GM18858 (cell line): ENCODE measurements around the gene SH3GL1.
"Not testable (repeated sequence)": the region's sequence is repeated elsewhere in the genome, so short reads cannot be mapped to it uniquely, and the experiment has no call there.

ENCODE experiments used
- ATAC-seq: cut with Tn5 transposase; IDR thresholded peaks from one replicate; pipeline ENCODE4 v1.9.1; 2021; ENCODE audit not compliant: unreplicated experiment

SH3GL1 gene

DNA sequence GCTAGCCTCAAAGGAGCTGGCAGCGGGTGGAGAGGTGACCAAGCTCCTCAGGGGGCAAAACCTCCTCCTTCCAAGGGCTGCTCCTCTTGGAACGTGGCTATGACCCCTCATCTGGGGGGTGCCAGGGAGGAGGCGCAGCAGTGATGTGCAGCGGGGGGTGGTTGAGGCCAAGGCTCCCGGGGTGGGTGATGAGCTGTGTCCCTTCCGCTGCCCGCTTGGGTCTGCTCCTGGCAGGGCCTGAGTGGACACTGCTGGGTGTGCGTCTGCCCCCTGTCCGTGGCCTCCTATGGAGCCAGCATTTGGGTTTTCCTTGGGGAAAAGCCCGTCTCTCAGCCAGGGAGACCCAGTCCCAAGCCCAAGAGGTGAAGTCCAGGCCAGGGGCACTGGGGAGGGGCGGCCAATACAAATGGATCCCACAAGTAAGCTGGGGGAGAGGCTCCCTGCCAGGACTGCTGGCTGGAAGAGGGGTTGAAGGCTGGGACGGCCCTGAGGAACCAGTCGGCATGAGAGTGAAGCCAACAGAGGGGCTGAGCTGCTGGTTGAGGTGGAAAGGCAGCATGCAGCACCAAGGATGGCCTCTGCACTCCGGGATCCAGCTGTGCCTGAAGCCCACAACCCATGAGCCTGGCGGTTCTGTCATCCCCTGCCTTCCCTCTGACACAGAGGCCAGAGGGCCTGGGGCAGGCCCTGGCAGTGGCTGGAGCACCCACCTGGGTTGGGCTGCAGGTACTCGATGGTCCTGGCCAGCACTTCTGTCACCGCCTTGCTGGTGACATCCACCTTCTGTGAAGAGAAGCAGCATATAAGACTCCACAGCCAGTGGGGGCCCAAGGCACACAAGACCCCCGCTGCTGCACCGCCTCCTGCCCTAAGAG is 34.3 kb downstream of the SH3GL1 start:
- ATAC-seq = no peak

DNA sequence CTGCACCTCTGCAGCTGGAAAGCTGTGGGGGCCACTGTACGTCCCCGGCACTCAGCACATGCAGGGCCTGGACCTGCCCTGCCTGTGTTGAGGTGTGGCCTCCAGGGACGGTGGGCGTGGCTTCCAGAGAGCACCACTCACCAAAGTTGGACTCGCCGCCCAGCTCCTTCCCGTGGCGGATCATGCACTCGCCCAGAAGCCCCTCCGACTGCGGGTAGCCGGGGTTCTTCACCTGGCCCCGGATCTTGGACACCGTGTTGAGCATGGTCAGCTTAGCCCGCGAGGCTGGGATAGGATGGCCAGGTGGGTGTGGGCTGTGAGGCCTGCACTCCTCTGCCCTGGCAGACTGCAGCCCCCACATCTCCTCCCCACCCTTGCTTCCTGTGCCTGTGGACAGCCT is 35.0 kb downstream of the SH3GL1 start:
- ATAC-seq = no peak

DNA sequence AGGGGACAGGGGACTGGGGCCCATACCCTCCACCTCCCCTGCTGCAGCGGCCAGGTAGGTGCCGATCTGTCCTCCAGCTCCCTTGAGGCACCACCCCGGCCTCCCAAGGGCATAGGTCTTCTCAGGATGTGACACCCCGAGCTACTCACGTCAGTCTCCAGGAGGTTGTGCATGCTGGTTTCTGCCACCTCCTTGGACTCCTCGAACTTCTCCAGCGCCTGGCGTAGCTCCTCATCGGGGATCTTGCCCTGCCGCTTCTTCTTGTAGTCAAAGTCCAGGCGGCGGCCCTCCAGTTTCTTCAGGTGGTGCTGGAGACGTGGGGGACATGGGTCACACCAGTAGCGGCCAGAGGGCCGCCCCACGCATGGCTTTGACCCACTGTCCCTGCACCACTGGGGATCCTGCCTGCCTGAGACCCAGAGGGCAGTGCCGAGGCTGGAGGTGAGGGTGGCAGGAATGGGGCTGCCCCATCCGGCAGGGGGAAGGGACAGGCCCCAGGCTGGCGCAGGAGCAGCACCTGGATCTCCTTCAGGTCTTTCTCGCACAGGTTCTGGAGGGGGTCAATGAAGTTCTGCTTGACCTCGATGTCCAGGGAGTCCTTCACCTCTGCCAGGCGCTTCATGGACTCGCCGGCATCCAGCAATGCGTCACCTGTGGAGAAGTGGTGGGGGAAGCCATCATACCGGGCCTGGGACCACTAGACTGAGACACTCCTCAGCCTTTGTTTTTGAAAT is 36.6 kb downstream of the SH3GL1 start:
- ATAC-seq = no peak

GRCh38 chr19:4362831-4363545 is 37.4 kb downstream of the SH3GL1 start:
- no peak for ATAC-seq

DNA sequence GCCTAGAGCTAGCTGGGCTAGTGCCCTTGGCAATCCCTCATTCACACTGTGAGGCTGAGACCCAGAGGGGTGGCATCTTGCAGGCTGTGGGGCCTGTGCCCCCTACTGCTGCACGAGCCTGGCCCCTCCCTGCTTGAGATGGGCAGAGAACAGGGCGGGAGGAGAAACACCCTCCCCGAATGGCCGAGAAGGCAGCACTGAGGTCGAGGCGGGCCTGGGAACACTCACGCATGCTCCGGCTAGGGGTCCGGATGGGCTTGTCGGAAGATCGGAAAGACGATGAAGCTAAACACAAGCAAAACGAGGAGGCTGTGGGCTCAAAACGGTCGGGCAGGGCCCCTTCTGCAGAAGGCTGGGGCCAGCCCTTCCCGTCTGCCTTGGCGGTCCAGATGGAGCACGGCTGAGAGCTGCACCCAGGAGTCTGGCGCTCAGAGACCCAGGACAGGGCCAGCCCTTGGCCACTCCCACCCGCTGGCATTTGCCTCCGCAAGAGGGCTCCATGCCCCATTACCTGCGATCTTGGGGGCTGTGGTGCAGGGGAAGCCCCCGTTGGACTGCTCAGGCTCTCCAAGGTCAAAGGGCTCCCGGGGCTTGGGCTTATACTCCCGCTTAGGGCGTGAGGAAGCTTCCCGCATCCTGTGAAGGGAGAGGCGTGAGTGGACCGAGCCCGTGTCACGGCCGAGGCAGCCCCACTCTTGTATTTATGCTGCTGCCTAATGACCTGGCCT is 38.1 kb downstream of the SH3GL1 start:
- ATAC-seq = no peak

- ATAC-seq = no peak
These were observed 38.9 kb downstream of the SH3GL1 start for GRCh38 chr19:4361152-4362046.

GRCh38 chr19:4360641-4361151 is 39.7 kb downstream of the SH3GL1 start:
- no peak for ATAC-seq

- no peak for ATAC-seq
These were observed 40.2 kb downstream of the SH3GL1 start for GRCh38 chr19:4360081-4360569.

- ATAC-seq = no peak
These were observed 40.7 kb downstream of the SH3GL1 start for GRCh38 chr19:4359627-4360000.

DNA sequence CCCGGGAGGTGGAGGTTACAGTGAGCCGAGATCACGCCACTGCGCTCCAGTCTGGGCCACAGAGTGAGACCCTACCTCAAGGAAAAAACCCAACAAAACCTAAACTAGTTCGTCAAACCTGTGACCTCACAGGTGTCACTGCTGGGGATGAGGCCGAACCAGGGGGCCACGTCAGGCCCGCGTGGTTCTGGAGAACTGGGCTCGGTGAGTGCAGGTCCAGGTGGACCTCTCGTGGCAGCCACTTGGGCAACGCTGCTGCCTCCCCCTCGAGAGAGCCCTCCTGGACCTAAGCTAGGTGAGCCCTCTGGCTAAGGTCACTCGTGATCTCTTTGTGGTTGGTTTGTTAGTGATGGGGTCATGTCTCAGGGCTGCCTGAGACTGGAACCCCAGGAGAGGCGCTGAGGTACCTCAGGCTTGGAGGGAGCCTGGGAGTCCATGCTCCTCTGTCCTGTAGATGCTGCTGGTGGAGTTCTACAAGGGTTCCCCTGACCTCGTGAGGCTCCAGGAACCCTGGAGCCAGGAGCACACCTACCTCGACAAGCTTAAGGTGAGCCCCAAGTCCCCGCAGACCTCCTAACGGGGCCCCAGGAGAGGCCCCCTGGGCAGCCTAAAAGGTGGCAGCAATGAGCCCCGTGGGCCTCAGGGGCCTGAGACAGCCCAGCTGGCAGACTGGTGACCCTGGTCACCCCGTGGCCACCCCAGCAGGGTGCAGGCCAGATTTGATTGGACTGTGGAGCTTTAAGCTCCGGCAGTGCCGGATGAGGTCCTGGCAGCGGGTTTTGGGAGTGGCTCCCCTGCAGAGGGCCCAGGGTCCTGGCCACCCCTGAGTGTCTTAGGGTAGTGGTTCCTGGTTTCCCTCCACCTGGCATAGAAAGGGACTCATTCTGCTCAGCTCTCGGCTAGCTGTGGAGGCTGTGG is 41.4 kb downstream of the SH3GL1 start:
- ATAC-seq = no peak

DNA sequence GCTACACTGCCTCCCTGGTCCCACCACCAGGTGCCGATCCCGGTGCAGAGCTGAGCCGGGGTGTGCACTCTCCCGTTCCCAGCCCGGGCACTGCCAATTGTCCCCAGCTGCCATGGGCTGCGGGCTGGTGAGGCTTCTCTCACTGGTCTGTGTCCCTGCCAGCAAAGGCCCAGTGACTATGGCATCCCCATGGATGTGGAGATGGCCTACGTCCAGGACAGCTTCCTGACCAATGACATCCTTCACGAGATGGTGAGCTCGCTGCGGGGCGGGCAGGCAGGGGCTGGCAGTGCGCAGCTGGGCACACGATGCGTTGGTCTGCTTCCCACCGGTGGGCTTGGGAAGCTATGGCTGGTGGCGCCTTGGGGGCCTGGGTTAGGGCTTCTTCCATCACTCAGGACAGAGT is 42.4 kb downstream of the SH3GL1 start:
- ATAC-seq = no peak

DNA sequence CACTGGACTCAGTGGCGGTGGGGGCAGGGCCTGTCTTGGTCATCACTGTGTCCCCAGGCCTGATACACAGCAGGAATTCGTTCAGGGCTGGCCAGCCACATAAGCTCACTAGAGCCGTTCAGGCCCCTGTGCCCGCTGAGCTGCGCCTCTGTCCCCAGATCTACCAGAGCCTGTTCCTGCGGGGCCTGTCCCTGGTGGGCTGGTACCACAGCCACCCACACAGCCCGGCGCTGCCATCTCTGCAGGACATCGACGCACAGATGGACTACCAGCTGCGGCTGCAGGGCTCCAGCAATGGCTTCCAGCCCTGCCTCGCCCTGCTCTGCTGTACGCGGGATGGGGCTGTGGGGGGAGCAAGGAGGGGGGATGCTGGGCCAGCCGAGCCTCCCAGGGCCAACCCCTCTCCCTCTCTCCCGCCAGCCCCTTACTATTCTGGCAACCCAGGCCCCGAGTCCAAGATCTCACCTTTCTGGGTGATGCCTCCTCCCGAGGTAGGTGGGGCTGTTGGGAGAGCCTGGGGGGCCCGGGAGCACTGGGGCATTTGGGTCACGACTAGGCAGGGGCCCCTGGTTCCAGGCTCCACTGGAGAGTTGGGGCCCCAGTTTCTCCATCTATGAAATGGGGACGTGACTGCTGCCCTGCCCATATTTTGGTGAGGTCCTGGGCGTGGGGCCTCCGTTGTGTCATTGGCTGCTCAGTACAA is 43.1 kb downstream of the SH3GL1 start:
- ATAC-seq = no peak

DNA sequence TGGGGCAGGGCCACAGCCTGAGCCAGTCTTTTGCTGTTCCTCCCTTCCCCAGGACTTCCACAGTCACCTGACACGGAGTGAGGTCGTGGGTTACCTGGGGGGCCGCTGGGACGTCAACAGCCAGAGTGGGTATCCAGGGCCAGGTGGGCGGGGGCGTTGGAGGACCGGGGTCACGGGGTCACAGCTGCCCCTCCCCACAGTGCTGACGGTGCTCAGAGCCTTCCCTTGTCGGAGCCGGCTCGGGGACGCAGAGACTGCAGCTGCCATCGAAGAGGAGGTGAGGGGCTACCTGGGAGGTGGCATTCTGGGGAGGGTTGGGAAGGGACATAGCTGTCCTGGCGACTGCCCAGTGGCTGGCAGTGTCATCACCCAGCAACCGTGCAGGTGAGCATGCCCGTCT is 45.5 kb downstream of the SH3GL1 start:
- no peak for ATAC-seq

GRCh38 chr19:4354282-4354681 is 46.1 kb downstream of the SH3GL1 start:
- no peak for ATAC-seq

GRCh38 chr19:4352701-4353121 is 47.6 kb downstream of the SH3GL1 start:
- no peak for ATAC-seq

DNA sequence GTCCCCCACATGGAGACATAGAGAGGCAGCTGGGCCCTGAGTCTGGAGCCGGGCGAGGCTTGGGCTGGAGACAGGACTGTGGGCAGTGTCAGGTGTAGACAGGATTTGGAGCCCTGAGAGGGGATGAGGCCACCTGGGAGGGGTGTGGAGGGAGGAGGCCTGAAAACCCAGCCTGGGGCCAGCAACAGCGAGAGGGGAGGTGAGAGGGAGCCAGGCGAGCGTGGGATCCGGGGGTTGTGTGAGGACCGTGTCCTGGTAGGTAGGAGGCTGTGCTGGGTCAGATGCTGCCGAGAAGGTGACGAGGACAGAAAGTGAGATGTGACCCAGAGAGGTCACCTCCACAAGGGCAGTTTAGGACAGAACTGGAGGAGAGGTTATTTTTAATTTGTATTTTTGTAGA is 49.6 kb downstream of the SH3GL1 start:
- no peak for ATAC-seq

- no peak for ATAC-seq
These were observed 50.2 kb downstream of the SH3GL1 start for GRCh38 chr19:4350111-4350510.

DNA sequence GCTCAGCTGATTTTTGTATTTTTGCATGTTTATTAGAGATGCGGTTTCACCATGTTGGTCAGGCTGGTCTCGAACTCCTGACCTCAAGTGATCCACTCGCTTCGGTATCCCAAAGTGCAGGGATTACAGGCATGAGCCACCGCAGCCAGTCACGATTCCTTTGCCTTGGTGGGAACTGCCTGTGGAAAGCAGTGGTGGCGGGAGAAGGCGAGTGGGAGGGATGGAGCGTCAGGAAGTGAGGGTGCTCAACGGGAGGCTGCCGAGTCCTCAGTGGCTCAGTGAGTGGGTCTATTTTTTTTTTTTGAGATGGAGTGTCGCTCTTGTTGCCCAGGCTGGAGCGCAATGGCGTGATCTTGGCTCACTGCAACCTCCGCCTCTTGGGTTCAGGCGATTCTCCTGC is 51.1 kb downstream of the SH3GL1 start:
- not testable (repeated sequence) for ATAC-seq
